HepG2 (cell line): ENCODE results near the gene DIPK1B. TPM values are rescaled to one million over a fixed set of nuclear protein-coding genes. Genes with fewer than 3 reads are reported as not detected.

Experiments used
- CBX2 ChIP-seq, 2 experiments: fragments of 200-600 bp in 1 of 2; sonication (generic); formaldehyde crosslinking in 1 of 2; IDR thresholded peaks; 2 replicates each; pipeline versions ENCODE4 v1.7.0 to v1.8.1; 2018 to 2022; ENCODE audit warnings: low read depth in 2 of 2, low read length in 1 of 2, mild to moderate bottlenecking in 1 of 2, missing genetic modification reagents in 1 of 2
- CEBPB ChIP-seq: IDR thresholded peaks from 2 replicates; pipeline ENCODE4 v1.6.1; 2011; ENCODE audit warnings: low read depth, low read length, improper control_type of control experiment, borderline replicate concordance
- ETV5 ChIP-seq: IDR thresholded peaks from 2 replicates; pipeline ENCODE4 v1.6.1; 2018; ENCODE audit warnings: missing biosample characterization, missing genetic modification reagents, inconsistent platforms, borderline replicate concordance
- EZH2 ChIP-seq: conservative IDR thresholded peaks from 2 replicates; pipeline ENCODE4 v1.6.1; 2012; ENCODE audit warnings: mild to moderate bottlenecking, low read depth, low read length, moderate library complexity
- GATAD1 ChIP-seq: IDR thresholded peaks from 2 replicates; pipeline ENCODE4 v1.6.1; 2016; ENCODE audit warnings: missing genetic modification reagents, missing compliant biosample characterization
- KDM3A ChIP-seq: IDR thresholded peaks from 2 replicates; pipeline ENCODE4 v1.6.1; 2018; ENCODE audit warnings: low read depth, missing compliant biosample characterization
- MIER2 ChIP-seq: IDR thresholded peaks from 2 replicates; pipeline ENCODE4 v1.6.1; 2016; ENCODE audit warnings: missing biosample characterization, missing genetic modification reagents
- MNT ChIP-seq: fragments of 450-650 bp; IDR thresholded peaks from 2 replicates; pipeline ENCODE4 v1.6.1; 2016
- NFIB ChIP-seq: sonication (generic); formaldehyde crosslinking; IDR thresholded peaks from 2 replicates; pipeline ENCODE4 v1.9.0; 2021; ENCODE audit warnings: missing genetic modification reagents, mild to moderate bottlenecking, borderline replicate concordance
- NFIC ChIP-seq: IDR thresholded peaks from 2 replicates; pipeline ENCODE4 v1.6.1; 2012; ENCODE audit warnings: mild to moderate bottlenecking, low read length, inconsistent platforms
- NR2C2 ChIP-seq: sonication (generic); formaldehyde crosslinking; IDR thresholded peaks from 2 replicates; pipeline ENCODE4 v1.4.0; 2020; ENCODE audit warnings: missing genetic modification reagents, mild to moderate bottlenecking, moderate library complexity, borderline replicate concordance
- NR2F2 ChIP-seq: IDR thresholded peaks from 2 replicates; pipeline ENCODE4 v1.6.1; 2012; ENCODE audit warnings: low read depth, inconsistent platforms, borderline replicate concordance
- PLRG1 ChIP-seq: fragments of 450-650 bp; conservative IDR thresholded peaks from 2 replicates; pipeline ENCODE4 v1.6.1; 2016
- PPARG ChIP-seq: conservative IDR thresholded peaks from 2 replicates; pipeline ENCODE4 v1.6.1; 2016; ENCODE audit warnings: missing biosample characterization, missing genetic modification reagents
- RAD21 ChIP-seq: fragments of 450-650 bp; formaldehyde crosslinking; IDR thresholded peaks from 2 replicates; pipeline ENCODE4 v1.5.0; 2020; ENCODE audit warnings: mild to moderate bottlenecking
- RARA ChIP-seq: IDR thresholded peaks from 2 replicates; pipeline ENCODE4 v1.6.1; 2016; ENCODE audit warnings: missing genetic modification reagents, missing compliant biosample characterization
- RNF219 ChIP-seq: sonication (generic); formaldehyde crosslinking; IDR thresholded peaks from 2 replicates; pipeline ENCODE4 v1.5.0; 2020; ENCODE audit warnings: mild to moderate bottlenecking, missing genetic modification reagents
- SETDB1 ChIP-seq: sonication (generic); formaldehyde crosslinking; IDR thresholded peaks from 2 replicates; pipeline ENCODE4 v1.5.1; 2020; ENCODE audit warnings: missing genetic modification reagents, mild to moderate bottlenecking, borderline replicate concordance
- SPEN ChIP-seq: sonication (generic); formaldehyde crosslinking; IDR thresholded peaks from 2 replicates; pipeline ENCODE4 v1.5.1; 2020; ENCODE audit warnings: low read depth, mild to moderate bottlenecking, missing genetic modification reagents
- TAF1 ChIP-seq: sonication (generic); formaldehyde crosslinking; IDR thresholded peaks from 2 replicates; pipeline ENCODE4 v1.4.0; 2020; ENCODE audit warnings: missing genetic modification reagents
- ZNF253 ChIP-seq: sonication (generic); formaldehyde crosslinking; IDR thresholded peaks from 2 replicates; pipeline ENCODE4 v1.8.0; 2022; ENCODE audit warnings: mild to moderate bottlenecking, missing genetic modification reagents, borderline replicate concordance
- ZNF441 ChIP-seq: sonication (generic); formaldehyde crosslinking; IDR thresholded peaks from 2 replicates; pipeline ENCODE4 v1.7.0; 2021; ENCODE audit warnings: missing genetic modification reagents, borderline replicate concordance
- ZNF607 ChIP-seq: sonication (generic); formaldehyde crosslinking; IDR thresholded peaks from 2 replicates; pipeline ENCODE4 v1.5.1; 2020; ENCODE audit warnings: missing genetic modification reagents, mild to moderate bottlenecking, borderline replicate concordance
- ZNF7 ChIP-seq: IDR thresholded peaks from 2 replicates; pipeline ENCODE4 v1.6.1; 2016; ENCODE audit warnings: missing biosample characterization, missing genetic modification reagents
- ZNF710 ChIP-seq: sonication (generic); formaldehyde crosslinking; IDR thresholded peaks from 2 replicates; pipeline ENCODE4 v1.5.0; 2020; ENCODE audit warnings: mild to moderate bottlenecking, missing genetic modification reagents, borderline replicate concordance
- ZNF775 ChIP-seq: sonication (generic); formaldehyde crosslinking; IDR thresholded peaks from 2 replicates; pipeline ENCODE4 v1.4.0; 2020; ENCODE audit warnings: missing genetic modification reagents, mild to moderate bottlenecking, moderate library complexity, borderline replicate concordance
- polyA plus RNA-seq, 8 experiments: library from polyadenylated mRNA; depleted of rRNA in 3 of 8; stranded (reverse) in 7 of 8; unstranded in 1 of 8; fragments of >200 nt; fragmentation: Illumina TruSeq in 4 of 8; extraction: Trizol in 4 of 8; gene quantifications; 2 replicates each; pipeline versions ENCODE4 v1.2.1 to v1.2.3, GENCODE V29; 2011 to 2016; ENCODE audit warnings: low read depth in 4 of 8, missing spikeins in 1 of 8, mixed read lengths in 1 of 8; ENCODE audit not compliant: insufficient read depth in 1 of 8
- total RNA-seq, 5 experiments: library from RNA; depleted of rRNA; stranded (reverse); fragments of >200 nt; fragmentation: Illumina TruSeq; extraction: Trizol; gene quantifications; 2 replicates each; pipeline ENCODE4 v1.2.3, GENCODE V29; 2016; ENCODE audit warnings: low read depth in 1 of 5

Gene DIPK1B
- total and polyA plus RNA-seq, 2 of the 13 experiments (the other 11 are each of a cell fraction or from before 2014, with no cell fraction given), result 0.18 to 3.9 TPM

- no peak for TF ChIP-seq ZNF710 (CRISPR knock-in tag)
- TF ChIP-seq ZNF253 (CRISPR knock-in tag), result no peak
- peak; percentile 96 for TF ChIP-seq RARA
- peak; percentile 72; the same call in 1 of the 2 replicates for TF ChIP-seq ETV5 (CRISPR knock-in tag)
- no peak for TF ChIP-seq KDM3A (CRISPR knock-in tag)
- TF ChIP-seq ZNF775 (CRISPR knock-in tag), result no peak
- 0 out of 2 replicates have a peak, but pooled peaks have one; percentile 40 for TF ChIP-seq CEBPB
- TF ChIP-seq ZNF607, result 0 out of 2 replicates have a peak, but pooled peaks have one; percentile 10
- TF ChIP-seq CBX2 (IDR thresholded peaks at IDR 0.05; ENCODE audit: low read depth, low read length), result no peak
- no peak for TF ChIP-seq CBX2 (CRISPR knock-in tag; IDR thresholded peaks at IDR 0.05; ENCODE audit: low read depth)
- no peak for TF ChIP-seq MIER2
- TF ChIP-seq NR2F2, result peak; percentile 86
- 0 out of 2 replicates have a peak, but pooled peaks have one; percentile 34 for TF ChIP-seq NFIC
- no peak for TF ChIP-seq SPEN
- no peak for TF ChIP-seq EZH2
- no peak; the same call in 1 of the 2 replicates for TF ChIP-seq GATAD1 (CRISPR knock-in tag)
- TF ChIP-seq PPARG (CRISPR knock-in tag), result peak; percentile 83
- no peak for TF ChIP-seq RNF219 (CRISPR knock-in tag)
- TF ChIP-seq NFIB (CRISPR knock-in tag), result no peak
- TF ChIP-seq NR2C2 (CRISPR knock-in tag), result peak; percentile 56; the same call in 1 of the 2 replicates
- peak; percentile 87 for TF ChIP-seq ZNF441 (CRISPR knock-in tag)
- no peak for TF ChIP-seq ZNF7 (CRISPR knock-in tag)
- TF ChIP-seq TAF1 (CRISPR knock-in tag), result no peak
- TF ChIP-seq SETDB1, result no peak
- TF ChIP-seq MNT, result no peak
- TF ChIP-seq RAD21 (CRISPR knock-in tag), result no peak
- TF ChIP-seq PLRG1, result no peak
Measured at GRCh38 chr9:136697821-136698526, 14.4 kb upstream of the DIPK1B start (continued).
